Smooth muscle cell (in vitro differentiated cells): Measurements from ENCODE around the gene CIDEC. TPM values are rescaled to one million over a fixed set of nuclear protein-coding genes. Genes with fewer than 3 reads are reported as not detected.

Source experiments
- DNase-seq: peaks from one replicate; lab custom pipeline; 2025; ENCODE audit not compliant: unreplicated experiment; lab: John Stamatoyannopoulos, UW
- H2AFZ ChIP-seq: fragments of 200-600 bp; sonication (generic); 2 replicates; pipeline ENCODE4 v1.6.0; 2016; ENCODE audit warnings: antibody characterized with exemption, low read depth, mild to moderate bottlenecking
- H3F3A ChIP-seq: fragments of 200-600 bp; sonication (generic); 2 replicates; pipeline ENCODE4 v1.6.0; 2017; ENCODE audit warnings: antibody characterized with exemption, low read depth
- H3K27ac ChIP-seq: fragments of 200-600 bp; sonication (generic); 2 replicates; pipeline ENCODE4 v1.5.1; 2016; ENCODE audit warnings: low read depth, mild to moderate bottlenecking
- H3K27me3 ChIP-seq: fragments of 200-600 bp; sonication (generic); 2 replicates; pipeline ENCODE4 v1.6.1; 2016; ENCODE audit warnings: low read depth, mild to moderate bottlenecking
- H3K36me3 ChIP-seq: fragments of 200-600 bp; sonication (generic); 2 replicates; pipeline ENCODE4 v1.5.1; 2016; ENCODE audit warnings: low read depth
- H3K4me1 ChIP-seq: fragments of 200-600 bp; sonication (generic); 2 replicates; pipeline ENCODE4 v1.5.1; 2016; ENCODE audit warnings: low read depth
- H3K4me2 ChIP-seq: fragments of 200-600 bp; sonication (generic); 2 replicates; pipeline ENCODE4 v1.6.0; 2016; ENCODE audit warnings: mild to moderate bottlenecking
- H3K4me3 ChIP-seq: fragments of 200-600 bp; sonication (generic); 2 replicates; pipeline ENCODE4 v1.5.1; 2016; ENCODE audit warnings: mild to moderate bottlenecking
- H3K79me2 ChIP-seq: fragments of 200-600 bp; sonication (generic); 2 replicates; pipeline ENCODE4 v1.6.0; 2016; ENCODE audit warnings: low read depth, mild to moderate bottlenecking
- H3K9ac ChIP-seq: fragments of 200-600 bp; sonication (generic); 2 replicates; pipeline ENCODE4 v1.6.0; 2016; ENCODE audit warnings: low read depth
- H3K9me3 ChIP-seq: fragments of 200-600 bp; sonication (generic); replicated peaks from 2 replicates; pipeline ENCODE4 v1.5.1; 2016; ENCODE audit warnings: low read depth
- H4K20me1 ChIP-seq: fragments of 200-600 bp; sonication (generic); 2 replicates; pipeline ENCODE4 v1.6.0; 2016; ENCODE audit warnings: low read depth
- WGBS: methylation state at CpG from one replicate; pipeline ENCODE4 v1.1.7; 2016; ENCODE audit warnings: low lambda C conversion rate; 5-methylcytosine and 5-hydroxymethylcytosine counted together
- polyA plus RNA-seq: library from polyadenylated mRNA; unstranded; fragments of >200 nt; fragmentation: Nextera tagmentation; extraction: Ambion mirVana; gene quantifications from 2 replicates; pipeline ENCODE4 v1.2.1, GENCODE V29; 2016
- total RNA-seq: library from RNA; depleted of rRNA; stranded (reverse); fragments of >200 nt; gene quantifications from 2 replicates; pipeline ENCODE4 v1.2.3, GENCODE V29; 2014
- TF ChIP-seq, protein P1 (sequence below): fragments of 200-600 bp; sonication (generic); IDR thresholded peaks from 2 replicates; pipeline ENCODE4 v1.5.1; 2017; ENCODE audit warnings: borderline replicate concordance, mild to moderate bottlenecking, antibody characterized with exemption; ENCODE audit not compliant: insufficient read depth, poor library complexity, severe bottlenecking

Gene CIDEC, protein sequence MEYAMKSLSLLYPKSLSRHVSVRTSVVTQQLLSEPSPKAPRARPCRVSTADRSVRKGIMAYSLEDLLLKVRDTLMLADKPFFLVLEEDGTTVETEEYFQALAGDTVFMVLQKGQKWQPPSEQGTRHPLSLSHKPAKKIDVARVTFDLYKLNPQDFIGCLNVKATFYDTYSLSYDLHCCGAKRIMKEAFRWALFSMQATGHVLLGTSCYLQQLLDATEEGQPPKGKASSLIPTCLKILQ
- total RNA-seq (not detected in 2 replicates), polyA plus RNA-seq (not detected in 2 replicates)

DNA sequence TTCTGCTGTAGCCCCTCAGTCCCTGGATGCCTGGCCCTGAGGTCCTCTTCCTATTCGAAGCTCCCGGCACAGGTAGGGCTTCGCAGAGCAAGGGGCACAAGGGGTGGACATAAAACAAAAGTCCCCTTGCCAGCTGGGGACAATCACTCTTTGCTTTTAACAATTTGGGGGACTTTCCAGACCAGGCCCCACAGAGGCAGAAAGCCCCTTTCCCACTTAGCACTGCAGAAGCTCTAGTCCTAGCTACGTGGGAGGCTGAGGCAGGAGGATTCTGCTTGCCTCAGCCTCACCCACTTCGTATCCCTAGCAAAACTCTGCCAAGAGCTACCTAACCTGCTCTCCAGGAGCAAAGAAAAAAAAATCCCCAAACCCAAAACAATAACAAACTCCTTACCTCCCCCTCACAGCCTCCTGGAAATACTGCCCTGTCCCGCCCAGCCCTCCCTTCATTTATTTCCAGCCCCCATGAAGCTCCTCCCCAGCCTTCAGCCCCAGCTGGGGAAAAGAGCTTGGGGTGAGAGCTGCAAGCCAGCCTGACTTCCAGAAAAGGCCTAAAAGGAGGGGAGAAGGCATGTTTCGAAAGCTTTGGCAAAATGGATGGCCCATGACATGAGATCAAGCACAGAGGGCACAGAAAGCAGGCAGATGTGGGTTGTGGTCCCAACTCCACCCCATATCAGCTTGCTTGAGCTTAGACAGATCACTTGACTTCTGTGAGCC, at the start of gene CIDEC:
Gene CIDEC, minus strand, starts transcription at position 424 of the 720 bp plus-strand sequence. CDS start 1,767 bp downstream, outside the sequence.
- no peaks in the 10 kb centered on the region for H3K27me3 ChIP-seq
- TF ChIP-seq, protein P1, sequence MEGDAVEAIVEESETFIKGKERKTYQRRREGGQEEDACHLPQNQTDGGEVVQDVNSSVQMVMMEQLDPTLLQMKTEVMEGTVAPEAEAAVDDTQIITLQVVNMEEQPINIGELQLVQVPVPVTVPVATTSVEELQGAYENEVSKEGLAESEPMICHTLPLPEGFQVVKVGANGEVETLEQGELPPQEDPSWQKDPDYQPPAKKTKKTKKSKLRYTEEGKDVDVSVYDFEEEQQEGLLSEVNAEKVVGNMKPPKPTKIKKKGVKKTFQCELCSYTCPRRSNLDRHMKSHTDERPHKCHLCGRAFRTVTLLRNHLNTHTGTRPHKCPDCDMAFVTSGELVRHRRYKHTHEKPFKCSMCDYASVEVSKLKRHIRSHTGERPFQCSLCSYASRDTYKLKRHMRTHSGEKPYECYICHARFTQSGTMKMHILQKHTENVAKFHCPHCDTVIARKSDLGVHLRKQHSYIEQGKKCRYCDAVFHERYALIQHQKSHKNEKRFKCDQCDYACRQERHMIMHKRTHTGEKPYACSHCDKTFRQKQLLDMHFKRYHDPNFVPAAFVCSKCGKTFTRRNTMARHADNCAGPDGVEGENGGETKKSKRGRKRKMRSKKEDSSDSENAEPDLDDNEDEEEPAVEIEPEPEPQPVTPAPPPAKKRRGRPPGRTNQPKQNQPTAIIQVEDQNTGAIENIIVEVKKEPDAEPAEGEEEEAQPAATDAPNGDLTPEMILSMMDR, result no peak
- H3K27ac ChIP-seq, result no peak within 1 kb of the TSS
- H2AFZ ChIP-seq, result no peak within 1 kb of the TSS
- peaks cover 14% of the 10 kb centered on the region for H3F3A ChIP-seq
- no peak within 1 kb of the TSS for H3K9ac ChIP-seq
- peaks cover 6% of the 10 kb centered on the region for H3K4me1 ChIP-seq
- no peaks in the 10 kb centered on the region for H4K20me1 ChIP-seq
- WGBS, result 89% methylated on average over 7 of the region's 7 CpGs
- no peak for DNase-seq
- no peaks in the 10 kb centered on the region for H3K79me2 ChIP-seq
- no peaks in the 10 kb centered on the region for H3K9me3 ChIP-seq
- no peak within 1 kb of the TSS for H3K4me2 ChIP-seq
- no peaks in the 10 kb centered on the region for H3K36me3 ChIP-seq
- H3K4me3 ChIP-seq, result no peak within 1 kb of the TSS

DNA sequence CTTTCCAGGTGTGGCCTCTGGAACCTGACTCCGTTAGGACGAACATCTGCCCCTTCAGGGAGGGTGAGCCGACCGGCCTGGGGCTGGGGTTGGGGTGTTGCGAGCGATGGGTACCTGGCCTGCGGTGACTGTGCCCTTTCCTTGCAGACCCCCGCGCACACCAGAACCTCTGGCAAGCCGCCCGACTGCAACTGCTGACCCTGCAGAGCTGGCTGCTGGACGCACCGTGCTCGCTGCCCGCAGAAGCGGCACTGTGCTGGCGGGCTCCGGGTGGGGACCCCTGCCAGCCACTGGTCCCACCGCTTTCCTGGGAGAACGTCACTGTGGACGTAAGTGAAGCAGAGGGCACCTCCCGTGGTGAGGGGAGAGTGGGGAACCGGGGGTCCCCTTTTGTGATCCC, 48.1 kb upstream of the CIDEC start:
- Histone ChIP-seq H3K79me2 (no peaks in the 10 kb centered on the region), H3K4me3 (no peak overlapping the region), H3K4me1 (peaks cover 3% of the 10 kb centered on the region), H3K27me3 (no peaks in the 10 kb centered on the region), H3K36me3 (no peaks in the 10 kb centered on the region), H3K27ac (no peak overlapping the region), H3K9ac (no peak overlapping the region), H3F3A (no peaks in the 10 kb centered on the region), H3K4me2 (no peak overlapping the region), H3K9me3 (no peaks in the 10 kb centered on the region), H2AFZ (no peak overlapping the region), H4K20me1 (no peaks in the 10 kb centered on the region)
- no peak for DNase-seq
- 97% methylated on average over 23 of the region's 23 CpGs for WGBS
- TF ChIP-seq, protein P1, result no peak

DNA sequence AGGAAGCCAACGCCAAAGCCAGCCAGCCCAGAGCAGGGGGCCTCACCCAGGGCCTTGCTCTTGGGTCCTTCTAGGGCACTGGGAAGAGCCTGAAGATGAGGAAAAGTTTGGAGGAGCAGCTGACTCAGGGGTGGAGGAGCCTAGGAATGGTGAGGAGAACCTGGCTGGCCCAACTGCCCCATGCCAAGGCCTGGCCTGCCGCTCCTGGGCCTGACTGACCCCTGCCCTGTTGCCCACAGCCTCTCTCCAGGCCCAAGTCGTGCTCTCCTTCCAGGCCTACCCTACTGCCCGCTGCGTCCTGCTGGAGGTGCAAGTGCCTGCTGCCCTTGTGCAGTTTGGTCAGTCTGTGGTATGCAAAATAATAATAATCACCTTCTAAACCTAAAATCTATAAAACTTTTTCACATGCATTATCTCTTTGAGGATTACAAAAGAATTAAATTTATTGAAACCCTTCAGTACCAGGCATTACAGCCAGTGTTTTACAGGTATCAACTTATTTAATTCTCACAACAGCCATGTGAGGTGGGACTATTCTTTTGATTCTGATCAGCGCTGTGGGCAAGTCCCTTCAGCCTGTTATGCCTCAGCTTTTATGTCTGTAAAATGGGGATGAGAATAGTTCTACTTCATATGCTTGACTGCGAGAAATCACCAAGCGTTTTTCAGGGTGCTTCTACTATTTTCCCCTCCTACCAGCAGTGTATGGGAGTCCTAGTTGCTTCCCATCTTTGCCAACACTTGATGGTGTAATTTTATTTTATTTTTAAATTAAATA, 38.4 kb upstream of the CIDEC start:
- TF ChIP-seq, protein P1, result no peak
- H3F3A ChIP-seq, result no peaks in the 10 kb centered on the region
- no peaks in the 10 kb centered on the region for H3K36me3 ChIP-seq
- H3K27ac ChIP-seq, result no peak overlapping the region
- WGBS, result 94% methylated on average over 8 of the region's 8 CpGs
- no peaks in the 10 kb centered on the region for H3K79me2 ChIP-seq
- no peak overlapping the region for H3K4me2 ChIP-seq
- H3K9me3 ChIP-seq, result no peaks in the 10 kb centered on the region
- H4K20me1 ChIP-seq, result no peaks in the 10 kb centered on the region
- no peak overlapping the region for H3K9ac ChIP-seq
- no peak overlapping the region for H2AFZ ChIP-seq
- DNase-seq, result no peak
- H3K4me3 ChIP-seq, result no peak overlapping the region
- no peaks in the 10 kb centered on the region for H3K27me3 ChIP-seq
- H3K4me1 ChIP-seq, result peaks cover 16% of the 10 kb centered on the region
